AG04450 (cell line): ENCODE results near the gene SP4. TPM values are rescaled to one million over a fixed set of nuclear protein-coding genes. Genes with fewer than 3 reads are reported as not detected.
A peak's percentile ranks its signal among the peaks of the same experiment; 100 is the strongest.

Experiments
- CTCF ChIA-PET: fragments of 300-600, 350-600 bp; formaldehyde crosslinking; extraction: SDS; loops from one replicate; lab custom pipeline; 2022; ENCODE audit warnings: antibody characterized with exemption, inconsistent platforms; lab: Charles Lee
- POLR2A ChIA-PET: fragments of 350-600 bp; formaldehyde crosslinking; extraction: SDS; loops from one replicate; lab custom pipeline; 2021; ENCODE audit warnings: antibody characterized with exemption, inconsistent platforms; lab: Yijun Ruan, JAX
- DNase-seq: peaks from one replicate; pipeline ENCODE4 v3.0.0-alpha.2; 2011; ENCODE audit warnings: low read depth, low spot score
- H3K27ac ChIP-seq: one replicate; pipeline ENCODE4 v1.5.1; 2012; ENCODE audit warnings: low read depth, low read length, control low read depth
- H3K27me3 ChIP-seq: one replicate; pipeline ENCODE4 v1.6.0; 2012; ENCODE audit warnings: low read length; ENCODE audit not compliant: control insufficient read depth, insufficient read depth
- H3K4me3 ChIP-seq: 2 replicates; pipeline ENCODE4 v1.5.1; 2011; ENCODE audit warnings: mild to moderate bottlenecking, low read depth, low read length, control low read depth
- H3K9me3 ChIP-seq: 2 replicates; pipeline ENCODE4 v1.5.1; 2012; ENCODE audit warnings: low read length; ENCODE audit not compliant: control insufficient read depth, insufficient read depth
- polyA plus RNA-seq: library from polyadenylated mRNA; depleted of rRNA; stranded (reverse); fragments of >200 nt; gene quantifications from 2 replicates; pipeline ENCODE4 v1.2.3, GENCODE V29; 2011
- TF ChIP-seq, protein P1 (sequence below): IDR thresholded peaks from 2 replicates; pipeline ENCODE4 v1.5.1; 2011; ENCODE audit warnings: low read depth, low read length, control low read depth, inconsistent platforms

The SP4 gene
- polyA plus RNA-seq, 1 experiment = 2.3 TPM

- H3K4me3 ChIP-seq = no peak overlapping the region
- no peak for DNase-seq
- POLR2A ChIA-PET = no interaction called here
- CTCF ChIA-PET = interaction anchor here (0.6 to 1.8 kb wide), 2 partner anchors 12 to 239 kb away, joined by 4 to 6 read pairs; no protein-coding TSS in a partner anchor
- peaks cover 4% of the 10 kb centered on the region; the same call in 1 of the 2 replicates for H3K9me3 ChIP-seq
- TF ChIP-seq, protein P1, sequence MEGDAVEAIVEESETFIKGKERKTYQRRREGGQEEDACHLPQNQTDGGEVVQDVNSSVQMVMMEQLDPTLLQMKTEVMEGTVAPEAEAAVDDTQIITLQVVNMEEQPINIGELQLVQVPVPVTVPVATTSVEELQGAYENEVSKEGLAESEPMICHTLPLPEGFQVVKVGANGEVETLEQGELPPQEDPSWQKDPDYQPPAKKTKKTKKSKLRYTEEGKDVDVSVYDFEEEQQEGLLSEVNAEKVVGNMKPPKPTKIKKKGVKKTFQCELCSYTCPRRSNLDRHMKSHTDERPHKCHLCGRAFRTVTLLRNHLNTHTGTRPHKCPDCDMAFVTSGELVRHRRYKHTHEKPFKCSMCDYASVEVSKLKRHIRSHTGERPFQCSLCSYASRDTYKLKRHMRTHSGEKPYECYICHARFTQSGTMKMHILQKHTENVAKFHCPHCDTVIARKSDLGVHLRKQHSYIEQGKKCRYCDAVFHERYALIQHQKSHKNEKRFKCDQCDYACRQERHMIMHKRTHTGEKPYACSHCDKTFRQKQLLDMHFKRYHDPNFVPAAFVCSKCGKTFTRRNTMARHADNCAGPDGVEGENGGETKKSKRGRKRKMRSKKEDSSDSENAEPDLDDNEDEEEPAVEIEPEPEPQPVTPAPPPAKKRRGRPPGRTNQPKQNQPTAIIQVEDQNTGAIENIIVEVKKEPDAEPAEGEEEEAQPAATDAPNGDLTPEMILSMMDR = no peak
- H3K27me3 ChIP-seq = no peaks in the 10 kb centered on the region
- no peak overlapping the region for H3K27ac ChIP-seq
Observed at GRCh38 chr7:21495731-21496130, 67.8 kb downstream of the SP4 start.

DNA sequence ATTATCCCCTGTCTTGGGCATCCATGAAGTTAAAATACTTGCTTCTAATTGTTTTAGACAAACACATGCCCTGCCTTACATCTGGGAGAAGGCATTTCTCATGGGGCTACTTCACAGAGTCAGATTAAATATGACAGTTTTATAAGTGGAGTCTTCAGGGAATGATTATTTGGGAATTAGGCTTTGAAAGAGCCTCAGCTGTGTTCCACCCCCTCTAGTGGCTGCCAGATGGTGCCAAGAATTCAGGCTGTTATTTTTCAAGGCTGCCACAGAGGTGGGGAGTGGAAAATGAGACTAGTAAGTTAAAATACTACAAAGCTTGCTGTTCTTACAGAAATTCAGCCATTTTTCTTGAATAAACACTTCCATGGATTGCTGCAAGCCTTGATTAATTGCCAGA, 69.2 kb downstream of the SP4 start:
- POLR2A ChIA-PET = no interaction called here
- no peak for DNase-seq

DNA sequence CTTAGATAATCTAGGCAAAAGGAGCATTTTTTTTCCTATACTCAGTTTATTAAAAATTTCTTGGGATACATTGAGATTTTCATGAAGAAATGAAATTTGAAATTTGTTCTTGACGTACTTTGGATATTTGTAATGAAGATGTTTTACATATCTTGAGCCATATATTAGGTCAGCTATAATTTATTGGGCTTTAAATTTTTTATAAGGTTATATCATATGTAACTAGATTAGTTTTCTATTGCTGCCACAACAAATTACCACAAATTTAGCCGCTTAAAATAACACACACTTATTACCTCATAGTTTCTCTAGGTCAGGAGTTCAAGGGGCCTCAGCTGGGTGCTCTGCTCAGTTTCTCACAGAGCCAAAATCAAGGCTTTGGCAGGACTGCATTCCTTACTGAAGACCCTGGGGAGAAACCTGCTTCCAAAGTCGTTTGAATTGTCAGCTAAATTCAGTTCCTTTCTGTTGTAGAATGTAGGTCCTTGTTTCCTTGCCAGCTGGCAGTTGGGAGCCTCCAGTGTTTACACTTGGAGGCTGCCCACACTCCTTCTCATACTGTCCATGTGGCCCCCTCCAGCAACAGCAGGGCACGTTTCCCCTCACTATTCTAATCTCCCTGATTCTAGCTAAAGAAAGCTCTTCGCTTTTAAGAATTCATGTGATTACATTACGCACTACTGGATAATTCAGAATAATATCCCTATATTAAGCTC, 72.4 kb downstream of the SP4 start:
- CTCF ChIA-PET = interaction anchor here (0.6 kb wide), 1 partner anchor 250 kb away, joined by 3 read pairs; no protein-coding TSS in a partner anchor
- TF ChIP-seq, protein P1 = no peak
- POLR2A ChIA-PET = no interaction called here

More for the DNA sequence above, 69.2 kb downstream of the SP4 start:
- H3K27ac ChIP-seq = no peak overlapping the region
- CTCF ChIA-PET = interaction anchor here (1.3 to 1.8 kb wide), 2 partner anchors 11 to 243 kb away, joined by 5 to 6 read pairs; no protein-coding TSS in a partner anchor
- H3K9me3 ChIP-seq = peaks cover 4% of the 10 kb centered on the region; the same call in 1 of the 2 replicates
- H3K27me3 ChIP-seq = no peaks in the 10 kb centered on the region
- TF ChIP-seq, protein P1 = peak; percentile 51
- no peak overlapping the region for H3K4me3 ChIP-seq

DNA sequence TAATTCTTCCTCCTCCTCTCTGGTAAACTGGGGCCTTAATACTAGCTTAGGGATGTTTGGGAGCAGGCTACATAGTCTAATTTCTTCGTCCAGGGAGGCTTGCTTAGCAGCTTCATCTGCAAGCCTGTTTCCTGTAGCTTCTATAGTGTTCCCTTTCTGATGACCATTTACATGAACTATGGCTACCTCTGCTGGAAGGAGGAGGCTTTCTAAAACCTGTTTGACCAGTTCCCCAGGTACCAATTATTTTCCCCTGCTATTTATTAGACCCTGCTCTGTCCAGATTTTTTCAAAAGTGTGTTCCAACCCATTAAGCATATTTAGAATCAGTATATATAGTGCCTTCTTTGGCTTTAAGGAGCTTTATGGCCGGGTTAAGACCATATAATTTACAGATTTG, 76.1 kb downstream of the SP4 start:
- H3K9me3 ChIP-seq = no peaks in the 10 kb centered on the region
- H3K4me3 ChIP-seq = no peak overlapping the region
- DNase-seq = no peak
- POLR2A ChIA-PET = no interaction called here
- no peaks in the 10 kb centered on the region for H3K27me3 ChIP-seq
- TF ChIP-seq, protein P1 = no peak
- no peak overlapping the region for H3K27ac ChIP-seq
- CTCF ChIA-PET = interaction anchor here (1.0 kb wide), 1 partner anchor 242 kb away, joined by 4 read pairs; no protein-coding TSS in a partner anchor

More for the DNA sequence above, 72.4 kb downstream of the SP4 start:
- no peak for DNase-seq
- Histone ChIP-seq H3K9me3 (no peaks in the 10 kb centered on the region), H3K27me3 (no peaks in the 10 kb centered on the region), H3K27ac (no peak overlapping the region), H3K4me3 (no peak overlapping the region)

GRCh38 chr7:21507627-21508343, 79.9 kb downstream of the SP4 start:
- TF ChIP-seq, protein P1 = peak; percentile 83
- Histone ChIP-seq H3K27me3 (no peaks in the 10 kb centered on the region), H3K9me3 (no peaks in the 10 kb centered on the region), H3K27ac (no peak overlapping the region), H3K4me3 (no peak overlapping the region)
- ChIA-PET CTCF (interaction anchor here (0.6 to 4.0 kb wide), 9 partner anchors 11 to 259 kb away, joined by 3 to 57 read pairs (median 3); no protein-coding TSS in a partner anchor), POLR2A (no interaction called here)
- DNase-seq = peak; percentile 7
